HG03520 (cell line): ENCODE data around the gene CCDC47.

Experiments used
- ATAC-seq: cut with Tn5 transposase; IDR thresholded peaks from one replicate; pipeline ENCODE4 v1.9.1; 2021; ENCODE audit warnings: mild to moderate bottlenecking, moderate library complexity; ENCODE audit not compliant: unreplicated experiment

Gene CCDC47

GRCh38 chr17:63699638-63700527, 73.5 kb downstream of the CCDC47 start, which contains the start of gene LIMD2:
Gene LIMD2 (minus strand): TSS chr17:63700125. CDS start chr17:63699298, 827 bp downstream.
- ATAC-seq, result no peak

DNA sequence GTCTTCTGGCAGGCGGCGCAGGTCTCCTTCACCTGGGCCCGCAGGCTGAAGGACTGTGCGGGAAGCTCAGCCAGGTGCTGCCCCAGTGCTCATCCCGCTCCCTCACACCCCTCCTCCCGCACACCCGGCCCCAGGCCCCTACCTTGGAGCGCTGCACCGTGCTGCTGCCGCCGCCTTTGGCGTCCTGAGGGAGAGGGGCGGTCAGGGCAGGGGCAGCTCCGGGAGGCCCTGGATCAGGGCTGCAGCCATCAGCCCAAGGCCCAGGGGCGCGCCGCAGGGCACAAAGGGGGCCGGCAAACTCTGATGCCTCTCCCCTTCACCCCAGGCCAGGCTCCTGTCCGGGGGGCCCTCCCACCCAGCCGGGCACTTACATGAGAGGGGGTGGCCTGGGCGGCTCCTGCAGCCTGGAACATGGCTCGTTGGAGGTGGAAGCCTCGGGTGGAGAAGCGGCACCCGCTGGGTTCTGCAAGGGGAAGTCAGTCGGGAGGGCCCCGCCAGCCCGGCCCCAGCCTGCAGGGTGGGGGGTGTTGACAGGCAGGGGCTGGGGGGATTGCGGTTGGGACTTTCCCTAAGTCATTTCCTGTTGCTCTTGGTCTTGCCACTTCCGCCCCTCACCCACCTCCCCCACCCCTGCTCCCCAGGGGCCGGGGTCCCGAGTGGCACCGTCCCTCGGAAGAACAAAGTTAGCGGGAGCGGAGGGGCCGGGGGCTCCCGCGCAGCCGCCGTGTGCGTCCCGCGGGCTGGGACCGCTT, 74.3 kb downstream of the CCDC47 start:
- no peak for ATAC-seq

GRCh38 chr17:63698381-63698885, 75.0 kb downstream of the CCDC47 start:
- ATAC-seq, result no peak

DNA sequence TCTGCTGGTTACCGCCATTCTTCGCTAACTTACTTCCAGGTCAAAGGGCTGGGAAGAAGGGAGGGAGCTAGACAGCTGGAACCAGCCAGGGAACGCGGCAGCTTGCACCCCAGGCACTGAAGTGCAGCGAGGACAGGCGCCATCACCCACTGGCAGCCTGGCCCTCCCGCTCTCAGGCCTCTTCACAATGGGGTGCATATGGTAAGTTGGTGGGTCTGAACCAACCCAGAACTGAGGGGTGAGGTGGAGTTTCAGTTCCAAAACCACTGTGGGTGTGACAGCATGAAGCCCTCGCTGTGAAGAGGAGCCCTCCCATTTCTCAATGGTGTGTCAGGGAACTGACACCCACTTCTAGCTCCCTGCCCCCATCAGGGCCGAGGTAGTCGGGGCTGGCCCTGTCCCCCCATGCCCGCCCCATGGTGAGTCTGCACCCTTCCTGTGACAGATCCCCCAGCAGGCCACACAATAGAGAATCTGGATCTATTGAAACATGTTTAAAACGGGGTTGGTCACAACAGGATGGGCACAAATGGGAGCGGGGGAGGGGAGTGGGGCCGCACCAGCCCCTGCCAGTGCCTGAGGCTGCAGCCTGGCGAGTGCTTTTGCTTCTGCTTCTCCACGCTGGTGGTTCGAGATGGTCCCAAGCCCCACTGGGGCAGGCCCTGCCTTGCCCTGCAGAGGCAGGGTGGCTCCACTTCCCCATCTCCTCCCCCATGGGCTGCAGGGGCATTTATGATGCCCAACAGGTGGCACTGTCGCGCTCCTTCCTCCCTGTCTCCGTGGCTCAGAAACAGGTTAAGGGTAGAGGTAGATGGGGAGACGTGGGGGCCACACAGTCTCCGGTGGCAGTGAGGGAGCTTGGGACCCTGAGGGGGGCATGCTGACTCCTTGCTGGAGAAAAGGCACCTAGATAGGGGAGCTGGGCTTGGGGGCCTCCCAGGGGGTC, 75.8 kb downstream of the CCDC47 start:
- ATAC-seq, result no peak

DNA sequence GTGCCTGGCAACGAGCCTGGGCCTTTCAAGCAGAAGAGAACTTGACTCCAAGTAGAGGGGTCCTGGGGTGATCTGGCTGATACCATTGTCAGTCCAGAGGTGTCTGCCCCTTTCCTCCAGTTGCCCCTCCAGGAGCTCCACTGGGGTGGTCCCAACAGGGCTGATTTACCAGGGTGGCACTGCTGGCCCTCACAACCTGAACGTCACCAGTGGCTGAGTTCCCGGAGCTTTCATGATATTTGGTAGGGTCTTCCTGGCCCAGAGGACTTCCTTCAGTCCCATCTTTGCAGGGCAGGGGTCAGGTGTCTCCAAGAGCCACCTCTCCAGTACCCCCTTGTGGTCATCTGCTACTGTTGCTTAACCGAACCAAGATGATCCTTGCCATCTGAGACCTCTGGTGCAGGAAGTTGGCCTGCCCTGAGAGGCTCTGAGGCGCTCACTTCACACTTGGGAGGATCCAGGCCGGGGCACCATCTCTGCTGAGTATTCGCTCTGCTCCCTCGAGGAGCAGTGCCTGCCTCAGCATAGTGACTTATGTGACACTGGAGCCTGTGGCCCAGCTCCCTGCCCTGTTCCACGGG, 76.9 kb downstream of the CCDC47 start:
- ATAC-seq, result no peak

GRCh38 chr17:63695889-63696288, 77.5 kb downstream of the CCDC47 start:
- ATAC-seq, result no peak
